HK-2 (cell line): ENCODE data around the gene TRIM71.
"Not testable (repeated sequence)": the region's sequence is repeated elsewhere in the genome, so short reads cannot be mapped to it uniquely, and the experiment has no call there.

Experiments
- DNase-seq: peaks from one replicate; pipeline ENCODE4 v3.0.0-alpha.2; 2018; ENCODE audit not compliant: unreplicated experiment

Gene TRIM71

GRCh38 chr3:32817558-32818228, at the start of gene TRIM71:
TRIM71 (plus strand) TSS chr3:32817997; CDS start chr3:32818081, 84 bp downstream.
- DNase-seq, result peak; percentile 8

DNA sequence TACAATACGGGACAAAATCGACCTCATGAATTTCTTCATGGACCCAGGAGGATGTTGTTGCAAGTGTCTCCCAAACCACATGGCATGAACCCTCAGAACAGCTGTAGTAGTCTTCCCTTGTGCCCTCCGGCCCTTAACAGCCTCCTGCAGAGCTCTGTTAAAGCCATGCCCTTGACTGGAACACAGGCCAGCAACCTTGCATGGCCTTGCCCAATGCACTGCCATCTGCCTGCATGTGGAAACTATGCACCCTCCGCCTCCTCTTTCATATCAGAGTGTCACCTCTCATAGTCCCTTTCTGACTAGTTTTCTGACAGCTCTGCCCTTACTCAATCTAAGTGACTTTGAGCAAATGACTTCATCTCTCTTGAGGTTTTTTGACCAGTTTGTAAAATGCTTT, 39.4 kb upstream of the TRIM71 start:
- DNase-seq, result no peak

DNA sequence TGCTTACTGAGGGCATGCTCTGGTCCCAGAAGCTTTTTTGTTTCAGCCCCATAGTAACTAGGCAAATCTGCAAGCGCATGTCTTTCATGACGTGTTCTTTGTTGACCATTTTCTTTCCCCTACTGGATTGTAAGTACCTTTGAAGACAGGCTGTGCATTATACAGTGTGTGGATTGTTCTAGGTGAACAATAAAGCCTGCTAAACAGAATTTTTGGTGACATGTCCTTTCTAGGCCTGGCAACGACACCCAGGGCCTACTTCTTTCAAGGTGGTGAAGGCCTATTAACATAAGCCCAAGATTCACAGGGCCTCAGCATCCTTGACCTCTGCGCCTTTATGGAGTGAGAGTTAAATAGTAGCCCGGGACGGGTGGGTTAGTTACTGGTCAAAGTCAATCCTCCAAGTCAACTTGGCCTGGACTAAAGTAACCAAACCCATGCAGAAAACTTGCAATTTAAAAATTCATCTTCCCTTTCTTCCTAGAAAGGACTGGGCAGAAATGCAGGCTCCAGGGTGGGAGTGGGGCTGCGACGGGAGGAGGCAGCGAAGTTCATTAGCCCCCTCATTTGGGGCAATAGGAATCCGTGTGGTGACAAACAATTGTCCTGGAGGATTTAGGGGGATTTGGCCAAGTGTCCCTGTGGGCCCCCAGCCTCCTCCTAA, 37.6 kb upstream of the TRIM71 start:
- no peak for DNase-seq

GRCh38 chr3:32780735-32781210, 37.0 kb upstream of the TRIM71 start:
- DNase-seq, result peak; percentile 57

DNA sequence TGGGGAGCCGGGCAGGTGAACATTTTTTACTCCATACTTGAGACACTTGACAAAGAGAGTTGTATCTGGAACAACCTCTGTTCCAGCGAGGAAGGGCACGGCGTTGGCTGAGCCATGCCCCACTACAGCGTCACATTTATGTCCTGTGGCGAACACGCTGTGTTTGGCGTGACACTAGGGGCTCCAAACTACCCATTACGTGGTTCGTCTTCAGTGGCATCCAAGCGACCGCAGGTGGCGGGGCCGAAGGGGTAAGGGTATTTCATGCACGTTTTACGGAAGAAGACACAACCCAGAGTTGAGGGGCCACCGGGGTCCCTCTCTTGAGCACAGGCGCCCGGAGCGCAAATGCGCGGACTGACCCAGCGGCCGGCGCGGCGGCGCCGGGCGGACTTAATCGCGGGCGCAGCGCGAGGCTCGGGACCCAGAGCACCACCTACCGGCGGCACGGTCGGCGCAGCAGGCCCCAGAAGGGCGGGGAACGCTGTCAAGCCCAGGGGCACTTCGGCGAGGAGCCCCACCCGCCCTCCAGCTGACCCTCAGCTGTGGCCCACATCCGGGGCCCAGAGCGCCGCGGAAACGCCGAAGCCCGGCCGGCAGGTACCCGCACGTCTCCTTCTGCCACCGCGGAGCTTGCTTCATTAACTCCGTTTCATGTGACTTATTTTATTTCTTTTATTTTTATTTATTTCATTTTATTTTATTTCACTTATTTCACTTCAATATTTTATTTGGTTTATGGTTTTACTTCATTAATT, 36.4 kb upstream of the TRIM71 start:
- peak; percentile 73 for DNase-seq

- not testable (repeated sequence) for DNase-seq
Observed at GRCh38 chr3:32781969-32782270, 35.9 kb upstream of the TRIM71 start.

GRCh38 chr3:32782407-32782806, 35.4 kb upstream of the TRIM71 start:
- DNase-seq, result no peak

- DNase-seq, result no peak
Observed at GRCh38 chr3:32791833-32792232, 26.0 kb upstream of the TRIM71 start.

DNA sequence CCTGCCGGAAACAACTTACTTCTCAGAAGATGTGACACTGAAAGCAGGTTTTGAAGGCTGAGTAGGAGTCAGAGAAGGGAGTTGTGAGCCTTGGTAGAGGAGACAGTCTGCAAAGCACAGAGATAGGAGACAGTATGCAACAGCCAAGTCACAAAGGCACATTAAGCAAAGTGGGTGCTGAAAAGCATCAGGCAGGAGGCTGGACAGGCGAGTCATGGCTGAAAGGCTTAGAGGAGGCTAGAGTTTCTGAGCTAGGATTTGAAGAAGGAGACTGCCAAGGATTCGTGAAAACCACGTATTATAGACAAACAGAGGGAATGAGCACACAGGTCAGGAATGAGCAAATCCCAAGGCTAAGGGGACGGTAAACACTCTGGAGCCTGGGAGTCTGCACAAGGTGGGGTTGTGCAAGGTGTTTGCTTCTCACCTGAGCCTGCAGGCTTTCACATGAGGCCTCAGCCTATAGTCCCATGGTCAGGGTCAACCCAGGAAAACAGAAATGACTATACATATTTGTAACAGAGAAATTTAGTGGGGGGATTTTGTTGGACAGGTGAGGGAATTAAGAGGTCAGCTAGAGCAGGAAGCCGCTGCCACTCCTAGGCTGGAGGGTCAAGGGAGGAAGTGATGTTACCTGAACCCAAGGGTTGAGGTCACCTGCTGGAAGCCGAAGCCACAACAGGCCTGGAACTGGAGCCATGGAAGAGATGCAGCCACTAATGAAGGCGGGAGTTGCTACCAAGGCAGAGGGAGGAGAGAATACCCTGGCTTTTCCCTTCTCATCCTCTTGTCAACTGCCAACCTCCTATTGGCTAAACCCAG, 23.1 kb upstream of the TRIM71 start:
- no peak for DNase-seq

DNA sequence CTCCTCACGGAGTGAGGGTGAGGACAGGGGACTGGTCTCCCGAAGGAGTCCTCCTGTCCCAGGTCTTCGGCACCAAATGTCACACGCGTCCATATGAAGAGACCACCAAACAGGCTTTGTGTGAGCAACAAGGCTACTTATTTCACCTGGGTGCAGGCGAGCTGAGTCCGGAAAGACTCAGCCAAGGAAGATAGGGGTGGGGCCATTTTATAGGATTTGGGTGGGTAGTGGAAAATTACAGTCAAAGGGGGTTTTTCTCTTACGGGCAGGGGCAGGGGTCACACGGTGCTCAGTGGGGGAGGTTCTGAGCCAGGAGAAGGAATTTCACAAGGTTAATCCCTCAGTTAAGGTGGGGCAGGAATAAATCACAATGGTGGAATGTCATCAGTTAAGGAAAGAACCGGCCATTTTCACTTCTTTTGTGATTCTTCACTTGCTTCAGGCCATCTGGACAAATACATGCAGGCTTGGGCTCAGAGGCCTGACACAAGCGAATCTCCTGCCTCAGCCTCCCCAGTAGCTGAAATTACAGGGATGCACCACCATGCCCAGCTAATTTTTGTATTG, 21.3 kb upstream of the TRIM71 start:
- not testable (repeated sequence) for DNase-seq

DNA sequence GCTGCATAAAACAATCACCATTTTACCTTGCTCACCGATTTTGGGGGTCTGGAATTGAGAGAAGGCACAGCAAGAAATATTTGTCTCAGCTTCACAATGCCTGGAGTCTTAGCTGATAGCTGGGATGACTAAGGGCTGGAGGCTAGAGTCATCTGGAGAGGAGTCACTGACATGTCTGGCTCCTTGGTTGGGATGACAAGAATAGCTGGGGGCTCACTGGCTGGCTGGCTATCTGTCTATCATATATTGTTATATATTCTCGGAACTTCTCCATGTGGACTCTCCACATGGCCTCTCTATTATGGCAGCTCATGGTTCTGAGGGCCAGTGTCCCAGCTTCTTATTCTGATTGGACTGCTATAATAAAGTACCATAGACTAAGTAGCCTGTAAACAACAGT, 20.0 kb upstream of the TRIM71 start:
- DNase-seq, result no peak

- not testable (repeated sequence) for DNase-seq
Observed at GRCh38 chr3:32801440-32801839, 16.4 kb upstream of the TRIM71 start.

DNA sequence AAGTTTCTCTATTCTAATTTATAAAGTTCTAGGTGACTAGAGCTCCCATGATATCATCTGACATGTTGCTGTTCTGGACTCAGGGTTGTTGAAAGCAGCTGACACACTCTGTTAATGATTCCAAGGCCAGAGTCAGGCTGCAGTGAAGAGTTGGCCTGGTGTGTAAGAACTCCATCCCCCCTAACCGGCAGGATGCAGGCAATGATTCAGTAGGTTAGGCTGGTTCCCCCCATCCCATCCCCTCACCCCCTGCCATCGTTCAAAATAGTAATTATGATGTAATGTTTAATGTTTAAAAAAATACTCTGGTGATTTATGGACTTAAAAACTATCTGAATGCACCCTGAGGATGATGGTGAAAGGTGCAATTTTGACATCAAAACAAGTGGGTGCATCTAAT, 4.6 kb upstream of the TRIM71 start:
- peak; percentile 52 for DNase-seq

GRCh38 chr3:32814361-32814760, 3.4 kb upstream of the TRIM71 start:
- DNase-seq, result no peak

- no peak for DNase-seq
Observed at GRCh38 chr3:32815841-32816438, 1.9 kb upstream of the TRIM71 start.

GRCh38 chr3:32816439-32817256, 1.1 kb upstream of the TRIM71 start:
- no peak for DNase-seq

GRCh38 chr3:32817257-32817557, 590 bp upstream of the TRIM71 start:
- DNase-seq, result no peak

GRCh38 chr3:32818229-32818969, 602 bp downstream of the TRIM71 start:
- DNase-seq, result no peak

- DNase-seq, result no peak
Observed at GRCh38 chr3:32818970-32819511, 1.2 kb downstream of the TRIM71 start.
